H1 (cell line): ENCODE measurements around the gene VWF. TPM values are rescaled to one million over a fixed set of nuclear protein-coding genes. Genes with fewer than 3 reads are reported as not detected.

Experiments used
- CTCF ChIA-PET: fragments of 300-600 bp; sonication (Branson Sonifier 250); formaldehyde crosslinking; loops from one replicate; lab custom pipeline; 2021; ENCODE audit not compliant: partially characterized antibody; lab: Charles Lee
- POLR2A ChIA-PET: fragments of 300-600 bp; sonication (Branson Sonifier 250); formaldehyde crosslinking; loops from one replicate; lab custom pipeline; 2021; ENCODE audit warnings: inconsistent platforms; ENCODE audit not compliant: partially characterized antibody; lab: Charles Lee
- DNase-seq, 2 experiments: peaks; one replicate each; pipeline versions ENCODE4 v3.0.0 to v3.0.0-alpha.2; 2010 to 2022; ENCODE audit warnings: low spot score in 2 of 2, low read depth in 1 of 2, mixed read lengths in 1 of 2
- FAIRE-seq: peaks from 2 replicates; lab custom pipeline; 2011; peaks lifted over from hg19 to GRCh38; lab: Jason Lieb, UNC
- H2AFZ ChIP-seq: 2 replicates; pipeline ENCODE4 v1.8.1; 2012; ENCODE audit warnings: low read length, inconsistent platforms
- H2AK5ac ChIP-seq: 2 replicates; pipeline ENCODE4 v1.6.1; 2013; ENCODE audit warnings: low read depth, low read length
- H2BK120ac ChIP-seq: replicated peaks from 2 replicates; pipeline ENCODE3; 2013; ENCODE audit warnings: low read depth, low read length, inconsistent platforms
- H2BK12ac ChIP-seq: 2 replicates; pipeline ENCODE4 v1.6.1; 2013; ENCODE audit warnings: low read depth, low read length
- H2BK15ac ChIP-seq: 2 replicates; pipeline ENCODE4 v1.6.1; 2013; ENCODE audit warnings: low read length
- H2BK20ac ChIP-seq: 2 replicates; pipeline ENCODE4 v1.6.1; 2013; ENCODE audit warnings: low read length
- H2BK5ac ChIP-seq: 2 replicates; pipeline ENCODE4 v1.6.1; 2013; ENCODE audit warnings: low read depth, low read length
- H3K14ac ChIP-seq: 2 replicates; pipeline ENCODE4 v1.6.1; 2013; ENCODE audit warnings: inconsistent platforms; ENCODE audit not compliant: insufficient read length
- H3K18ac ChIP-seq: 2 replicates; pipeline ENCODE4 v1.6.1; 2013; ENCODE audit warnings: low read length; ENCODE audit errors: extremely low read depth
- H3K23ac ChIP-seq: 2 replicates; pipeline ENCODE4 v1.6.1; 2013; ENCODE audit warnings: inconsistent platforms; ENCODE audit not compliant: insufficient read length
- H3K23me2 ChIP-seq: 2 replicates; pipeline ENCODE4 v1.6.1; 2013; ENCODE audit warnings: low read depth, low read length
- H3K27ac ChIP-seq: 2 replicates; pipeline ENCODE4 v1.6.1; 2011; ENCODE audit warnings: low read depth, low read length, inconsistent platforms
- H3K27me3 ChIP-seq, 4 experiments: replicated peaks in 1 of 4; 1 replicate in 1 of 4; 2 replicates in 3 of 4; pipeline versions ENCODE4 v1.6.1 to v1.8.1; 2011 to 2013; ENCODE audit warnings: low read length in 3 of 4, mild to moderate bottlenecking in 3 of 4, inconsistent platforms in 2 of 4, mixed read lengths in 2 of 4, moderate library complexity in 1 of 4; ENCODE audit not compliant: control insufficient read depth in 3 of 4, insufficient read depth in 3 of 4; ENCODE audit errors: extremely low read depth in 1 of 4
- H3K36me3 ChIP-seq, 4 experiments: 2 replicates each; pipeline versions ENCODE4 v1.6.1 to v1.8.1; 2011 to 2013; ENCODE audit warnings: mild to moderate bottlenecking in 4 of 4, low read length in 3 of 4, moderate library complexity in 2 of 4, control low read depth in 1 of 4, inconsistent platforms in 1 of 4; ENCODE audit not compliant: insufficient read depth in 4 of 4, control insufficient read depth in 2 of 4
- H3K4ac ChIP-seq: replicated peaks from 2 replicates; pipeline ENCODE3; 2013; ENCODE audit warnings: low read length, low read depth, mixed read lengths, inconsistent platforms; ENCODE audit not compliant: insufficient read length
- H3K4me1 ChIP-seq, 4 experiments: replicated peaks in 1 of 4; 1 replicate in 1 of 4; 2 replicates in 3 of 4; pipeline versions ENCODE4 v1.6.1 to v1.8.1; 2011 to 2013; ENCODE audit warnings: low read length in 3 of 4, inconsistent platforms in 2 of 4, mixed read lengths in 1 of 4; ENCODE audit not compliant: insufficient read depth in 4 of 4, control insufficient read depth in 3 of 4
- H3K4me2 ChIP-seq, 2 experiments: 2 replicates each; pipeline versions ENCODE4 v1.6.1 to v1.8.1; 2011 to 2013; ENCODE audit warnings: low read depth in 2 of 2, low read length in 2 of 2, control low read depth in 1 of 2, inconsistent platforms in 1 of 2, mild to moderate bottlenecking in 1 of 2; ENCODE audit not compliant: insufficient read depth in 1 of 2
- H3K4me3 ChIP-seq, 4 experiments: fragments of 200-600, 300-600 bp in 1 of 4; sonication (generic), shearing (Covaris generic), sonication (Bioruptor Twin) in 1 of 4; 2 replicates each; pipeline versions ENCODE4 v1.5.1 to v1.8.1; 2011 to 2016; ENCODE audit warnings: low read length in 4 of 4, low read depth in 3 of 4, control low read depth in 2 of 4, inconsistent platforms in 2 of 4, mild to moderate bottlenecking in 2 of 4, mixed read lengths in 1 of 4, moderate library complexity in 1 of 4; ENCODE audit not compliant: insufficient read depth in 2 of 4; ENCODE audit errors: extremely low read depth in 1 of 4
- H3K56ac ChIP-seq: replicated peaks from 2 replicates; pipeline ENCODE3; 2013; ENCODE audit warnings: low read depth, mild to moderate bottlenecking, mixed read lengths, low read length, inconsistent platforms; ENCODE audit not compliant: insufficient read length
- H3K79me1 ChIP-seq: 2 replicates; pipeline ENCODE4 v1.6.1; 2013; ENCODE audit warnings: low read depth, low read length, control low read depth
- H3K79me2 ChIP-seq, 2 experiments: 2 replicates each; pipeline versions ENCODE4 v1.6.1 to v1.8.1; 2012 to 2013; ENCODE audit warnings: low read length in 2 of 2, mild to moderate bottlenecking in 2 of 2, inconsistent platforms in 1 of 2; ENCODE audit not compliant: insufficient read depth in 2 of 2, control insufficient read depth in 1 of 2
- H3K9ac ChIP-seq, 4 experiments: replicated peaks in 1 of 4; 1 replicate in 1 of 4; 2 replicates in 3 of 4; pipeline versions ENCODE4 v1.6.1 to v1.8.1; 2011 to 2013; ENCODE audit warnings: low read depth in 3 of 4, low read length in 3 of 4, control low read depth in 2 of 4, mild to moderate bottlenecking in 2 of 4, moderate library complexity in 2 of 4, inconsistent platforms in 1 of 4; ENCODE audit errors: extremely low read depth in 1 of 4
- H3K9me3 ChIP-seq, 2 experiments: 2 replicates each; pipeline versions ENCODE4 v1.6.1 to v1.8.1; 2012 to 2013; ENCODE audit warnings: mild to moderate bottlenecking in 2 of 2, moderate library complexity in 2 of 2, control low read depth in 1 of 2, inconsistent platforms in 1 of 2, low read depth in 1 of 2, low read length in 1 of 2, mixed read lengths in 1 of 2; ENCODE audit not compliant: insufficient read depth in 2 of 2
- H4K20me1 ChIP-seq, 2 experiments: replicated peaks in 1 of 2; 2 replicates each; pipeline versions ENCODE3 to v1.8.1; 2011 to 2013; ENCODE audit warnings: inconsistent platforms in 2 of 2, low read length in 2 of 2, mild to moderate bottlenecking in 1 of 2; ENCODE audit not compliant: insufficient read depth in 2 of 2, control insufficient read depth in 1 of 2
- H4K5ac ChIP-seq: 2 replicates; pipeline ENCODE4 v1.6.1; 2013; ENCODE audit warnings: low read length, low read depth, mixed read lengths, inconsistent platforms; ENCODE audit not compliant: insufficient read length
- H4K8ac ChIP-seq: 2 replicates; pipeline ENCODE4 v1.8.0; 2013; ENCODE audit warnings: mild to moderate bottlenecking, moderate library complexity, low read length, inconsistent platforms; ENCODE audit not compliant: insufficient read depth; ENCODE audit errors: extremely low read depth
- H4K91ac ChIP-seq: replicated peaks from 2 replicates; pipeline ENCODE3; 2013; ENCODE audit warnings: low read length, mixed read lengths, inconsistent platforms; ENCODE audit not compliant: insufficient read length
- BCL11A ChIP-seq, 2 experiments: IDR thresholded peaks; one replicate each; pipeline ENCODE4 v1.6.1; 2011; ENCODE audit warnings: low read depth in 2 of 2, low read length in 2 of 2, mild to moderate bottlenecking in 2 of 2
- EP300 ChIP-seq, 2 experiments: IDR thresholded peaks; 1 replicate in 1 of 2; 2 replicates in 1 of 2; pipeline ENCODE4 v1.6.1; 2011 to 2012; ENCODE audit warnings: low read depth in 2 of 2, low read length in 2 of 2, mild to moderate bottlenecking in 2 of 2, borderline replicate concordance in 1 of 2, inconsistent platforms in 1 of 2, moderate library complexity in 1 of 2
- HDAC2 ChIP-seq, 2 experiments: fragments of 300-600 bp in 1 of 2; sonication (generic) in 1 of 2; IDR thresholded peaks; 2 replicates each; pipeline ENCODE4 v1.6.1; 2011 to 2012; ENCODE audit warnings: low read depth in 2 of 2, low read length in 2 of 2, mild to moderate bottlenecking in 2 of 2, moderate library complexity in 2 of 2, borderline replicate concordance in 1 of 2, inconsistent platforms in 1 of 2
- KDM1A ChIP-seq: fragments of 200-600, 300-600 bp; sonication (generic); IDR thresholded peaks from 2 replicates; pipeline ENCODE4 v1.7.1; 2016; ENCODE audit warnings: mild to moderate bottlenecking, low read length, borderline replicate concordance
- KDM5A ChIP-seq: fragments of 200-600 bp; IDR thresholded peaks from 2 replicates; pipeline ENCODE4 v1.7.1; 2012; ENCODE audit warnings: mild to moderate bottlenecking, low read length, inconsistent platforms, mixed read lengths
- NRF1 ChIP-seq: IDR thresholded peaks from 2 replicates; pipeline ENCODE4 v1.6.1; 2011; ENCODE audit warnings: mild to moderate bottlenecking, low read depth, low read length, improper control_type of control experiment
- RAD21 ChIP-seq, 2 experiments: IDR thresholded peaks in 1 of 2; conservative IDR thresholded peaks in 1 of 2; 2 replicates each; pipeline ENCODE4 v1.6.1; 2011; ENCODE audit warnings: low read depth in 2 of 2, low read length in 2 of 2, improper control_type of control experiment in 1 of 2, inconsistent platforms in 1 of 2, mild to moderate bottlenecking in 1 of 2, moderate library complexity in 1 of 2
- RXRA ChIP-seq: IDR thresholded peaks from 2 replicates; pipeline ENCODE4 v1.6.1; 2011; ENCODE audit warnings: low read depth, mild to moderate bottlenecking, low read length, moderate library complexity; ENCODE audit not compliant: insufficient read depth
- SIN3A ChIP-seq, 2 experiments: IDR thresholded peaks in 1 of 2; conservative IDR thresholded peaks in 1 of 2; 2 replicates each; pipeline ENCODE4 v1.6.1; 2011 to 2012; ENCODE audit warnings: low read length in 2 of 2, improper control_type of control experiment in 1 of 2, low read depth in 1 of 2, mild to moderate bottlenecking in 1 of 2
- SIRT6 ChIP-seq: IDR thresholded peaks from one replicate; pipeline ENCODE4 v1.7.1; 2012; ENCODE audit warnings: low read length, inconsistent platforms
- SP1 ChIP-seq: IDR thresholded peaks from 2 replicates; pipeline ENCODE4 v1.6.1; 2011; ENCODE audit warnings: low read depth, low read length
- TAF1 ChIP-seq: IDR thresholded peaks from 2 replicates; pipeline ENCODE4 v1.6.1; 2011; ENCODE audit warnings: mild to moderate bottlenecking, low read depth, low read length
- TEAD4 ChIP-seq: IDR thresholded peaks from 2 replicates; pipeline ENCODE4 v1.6.1; 2012; ENCODE audit warnings: low read depth, low read length, inconsistent platforms, mixed read lengths
- WGBS, 2 experiments: shearing (Covaris generic) in 1 of 2; methylation state at CpG; one replicate each; pipeline versions ENCODE4 v1.1.6 to v1.1.7; 2013 to 2015; ENCODE audit warnings: low lambda C conversion rate in 2 of 2, mixed read lengths in 2 of 2, inconsistent platforms in 1 of 2, low coverage in 1 of 2, missing lambda C conversion rate in 1 of 2; ENCODE audit not compliant: insufficient replicate concordance in 2 of 2, insufficient coverage in 1 of 2, insufficient read length in 1 of 2; ENCODE audit errors: extremely low coverage in 1 of 2, missing lambda C conversion rate in 1 of 2; 5-methylcytosine and 5-hydroxymethylcytosine counted together
- polyA plus RNA-seq, 7 experiments: library from polyadenylated mRNA; depleted of rRNA in 3 of 7; stranded (reverse) in 5 of 7; unstranded in 2 of 7; fragments of >200 nt in 5 of 7; fragments of 200-250 nt in 2 of 7; gene quantifications; 1 replicate in 5 of 7; 2 replicates in 1 of 7; 4 replicates in 1 of 7; pipeline versions ENCODE4 v1.2.1 to v1.2.3, GENCODE V29; 2011 to 2013; ENCODE audit warnings: missing spikeins in 2 of 7, mixed read lengths in 2 of 7
- total RNA-seq: library from RNA; stranded (reverse); fragmentation: NEBNext Ultra II Directional; extraction: Animal tissue kit (Norgen Biotek cat#: 25700); gene quantifications from 2 replicates; pipeline ENCODE4 v1.2.1, GENCODE V29; 2021

The VWF gene
- total and polyA plus RNA-seq, 2 of the 8 experiments (the other 6 are each of a cell fraction or from before 2014, with no cell fraction given): 0.39 to 0.60 TPM

DNA sequence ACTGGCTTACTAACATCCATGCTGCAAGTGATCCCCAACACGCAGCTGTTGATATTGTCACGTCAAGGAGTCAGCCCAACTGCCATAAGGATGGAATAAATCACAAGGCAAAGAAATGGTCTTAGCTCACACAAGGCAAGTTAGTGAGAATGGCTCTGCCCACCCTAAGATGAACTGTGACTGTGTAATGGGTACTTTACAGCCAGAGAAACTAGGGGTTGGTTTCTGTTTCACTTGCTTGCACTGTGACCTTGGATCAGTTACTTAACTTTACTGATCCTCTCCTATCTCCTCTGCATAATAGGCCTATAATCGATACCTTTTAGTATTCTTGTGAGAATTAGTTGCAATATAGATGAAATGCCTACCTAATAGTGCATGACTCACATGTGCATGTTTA is 127.2 kb downstream of the VWF start:
- no peak overlapping the region for H4K8ac ChIP-seq
- H3K23me2 ChIP-seq: no peaks in the 10 kb centered on the region; the same call in 1 of the 2 replicates
- H2BK5ac ChIP-seq: no peak overlapping the region
- H3K23ac ChIP-seq: no peak overlapping the region
- no peak overlapping the region for H2BK15ac ChIP-seq
- H2BK12ac ChIP-seq: no peak overlapping the region
- FAIRE-seq: no peak
- ChIA-PET CTCF (interaction anchor here (0.6 to 4.1 kb wide), 3 partner anchors 9 to 41 kb away, joined by 3 to 24 read pairs (median 23); no protein-coding TSS in a partner anchor), POLR2A (no interaction called here)
- DNase-seq: no peak
- peaks cover 0 to 3% of the 10 kb centered on the region in 2 experiments; a peak in 1 of 4 replicates for H3K9me3 ChIP-seq
- no peaks in the 10 kb centered on the region for H3K79me2 ChIP-seq
- H2BK20ac ChIP-seq: no peak overlapping the region
- H3K14ac ChIP-seq: no peak overlapping the region
- H3K4ac ChIP-seq: no peak overlapping the region
- no peak overlapping the region for H3K4me2 ChIP-seq
- H2AFZ ChIP-seq: no peak overlapping the region
- TF ChIP-seq KDM5A: no peak
- TF ChIP-seq NRF1: no peak
- TF ChIP-seq EP300 (IDR thresholded peaks at IDR 0.05; ENCODE audit: borderline replicate concordance in 1 of 2, low read depth in 2 of 2, low read length in 2 of 2): no peak
- no peak for TF ChIP-seq SIRT6
- no peak for TF ChIP-seq KDM1A
- TF ChIP-seq HDAC2 (IDR thresholded peaks at IDR 0.05; ENCODE audit: borderline replicate concordance in 1 of 2, low read depth in 2 of 2, low read length in 2 of 2): no peak
- TF ChIP-seq SP1: no peak
- no peak for TF ChIP-seq TEAD4
- no peak for TF ChIP-seq BCL11A (IDR thresholded peaks at IDR 0.05; ENCODE audit: low read depth in 2 of 2, low read length in 2 of 2)
- no peak for TF ChIP-seq SIN3A (conservative IDR thresholded peaks at IDR 0.05 in 1 of 2, IDR thresholded peaks at IDR 0.05 in 1 of 2; ENCODE audit: low read depth in 1 of 2, low read length in 2 of 2)
- no peak for TF ChIP-seq RAD21 (IDR thresholded peaks at IDR 0.05 in 1 of 2, conservative IDR thresholded peaks at IDR 0.05 in 1 of 2; ENCODE audit: low read depth in 2 of 2, low read length in 2 of 2)
- TF ChIP-seq RXRA: no peak
- TF ChIP-seq TAF1: no peak
- TF ChIP-seq, all 59 proteins: peak for 0
- Histone ChIP-seq H3K27me3 (no peaks in the 10 kb centered on the region; a peak in 1 of 7 replicates), H3K4me3 (no peak overlapping the region), H2AK5ac (no peak overlapping the region), H2BK120ac (no peak overlapping the region), H4K91ac (no peak overlapping the region), H4K20me1 (no peaks in the 10 kb centered on the region), H3K27ac (no peak overlapping the region), H3K56ac (no peak overlapping the region), H3K9ac (no peak overlapping the region), H3K36me3 (no peaks in the 10 kb centered on the region), H3K79me1 (no peaks in the 10 kb centered on the region), H3K4me1 (no peaks in the 10 kb centered on the region), H4K5ac (no peak overlapping the region), H3K18ac (no peak overlapping the region)
- WGBS, 2 experiments: 90% methylated on average over 3 of the region's 3 CpGs; no CpG with 5 or more reads in 1 of the 2 experiments
